HG03442 (cell line): Measurements from ENCODE around the gene SH3PXD2A.
A peak's percentile ranks its signal among the peaks of the same experiment; 100 is the strongest.

Experiments used
- ATAC-seq: cut with Tn5 transposase; IDR thresholded peaks from one replicate; pipeline ENCODE4 v1.9.1; 2021; ENCODE audit warnings: mild to moderate bottlenecking, moderate library complexity; ENCODE audit not compliant: unreplicated experiment

SH3PXD2A gene

GRCh38 chr10:103794996-103795395, 60.4 kb downstream of the SH3PXD2A start:
- no peak for ATAC-seq

DNA sequence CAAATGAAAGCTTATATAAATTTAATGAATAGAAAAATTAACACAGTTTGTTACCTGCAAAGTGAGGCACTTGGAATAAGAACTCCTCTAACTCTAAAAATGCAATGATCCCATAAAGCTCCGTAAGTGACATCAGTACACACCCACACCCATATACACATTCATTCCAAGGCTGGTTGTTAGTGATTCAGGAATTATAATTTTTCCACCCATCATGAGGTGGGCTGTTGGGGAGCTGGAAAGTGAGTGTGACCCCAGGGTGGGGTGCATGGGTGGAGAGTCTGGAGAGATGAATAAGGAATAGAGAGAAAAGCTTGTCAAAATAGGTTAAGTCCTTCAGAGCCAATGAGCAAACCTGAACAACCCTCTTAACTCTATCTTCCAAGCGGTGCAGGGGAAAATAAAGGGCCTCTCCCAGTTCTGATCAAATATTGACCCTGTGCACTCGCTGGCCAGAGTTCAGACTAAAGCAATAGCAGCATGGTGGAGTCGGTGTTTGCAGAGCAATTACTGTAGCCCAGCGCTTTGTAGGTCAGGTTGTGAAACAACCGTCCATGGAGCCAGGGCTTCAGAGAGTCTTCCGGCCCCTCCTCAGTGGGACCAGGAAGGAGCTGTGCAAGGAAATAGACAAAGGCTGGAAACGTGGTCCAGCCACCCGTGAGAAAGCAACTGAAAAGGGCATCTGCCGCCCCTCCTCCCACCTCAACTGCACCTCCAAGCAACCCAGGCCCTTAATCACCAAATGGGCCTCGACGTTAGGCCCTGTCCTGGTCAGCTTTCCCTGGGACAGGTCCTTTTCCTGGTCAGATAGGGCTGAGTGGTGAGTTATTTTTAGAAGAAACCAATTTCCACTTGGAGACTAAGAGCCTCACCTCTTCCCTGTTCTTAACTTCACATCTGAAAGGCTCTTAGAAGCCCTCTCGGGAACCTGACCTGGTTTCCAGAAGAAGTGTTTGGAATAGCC, 61.2 kb downstream of the SH3PXD2A start:
- no peak for ATAC-seq

- ATAC-seq = no peak
Measured at GRCh38 chr10:103793429-103793828, 61.9 kb downstream of the SH3PXD2A start.

- ATAC-seq = no peak
Measured at GRCh38 chr10:103792547-103792946, 62.8 kb downstream of the SH3PXD2A start.

DNA sequence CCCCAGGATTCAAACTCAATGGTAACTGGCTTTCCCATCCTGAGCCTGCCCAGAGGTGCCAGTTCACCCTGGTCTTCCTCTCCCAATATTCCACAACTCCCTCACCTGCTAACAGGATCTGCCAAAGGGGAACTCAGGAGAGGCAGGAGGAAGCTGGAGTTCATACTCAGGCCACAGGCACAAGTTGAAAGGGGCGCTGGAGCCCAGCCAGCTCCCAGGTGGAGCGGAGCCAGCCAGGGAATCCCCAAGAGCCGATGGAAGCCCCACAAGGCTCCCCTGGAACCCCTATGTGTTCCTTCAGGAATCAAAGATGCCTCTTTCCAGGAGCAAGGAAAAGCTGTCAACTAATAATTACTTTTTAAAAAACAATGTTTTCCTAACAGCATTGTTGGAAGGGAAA, 63.5 kb downstream of the SH3PXD2A start:
- ATAC-seq = no peak

DNA sequence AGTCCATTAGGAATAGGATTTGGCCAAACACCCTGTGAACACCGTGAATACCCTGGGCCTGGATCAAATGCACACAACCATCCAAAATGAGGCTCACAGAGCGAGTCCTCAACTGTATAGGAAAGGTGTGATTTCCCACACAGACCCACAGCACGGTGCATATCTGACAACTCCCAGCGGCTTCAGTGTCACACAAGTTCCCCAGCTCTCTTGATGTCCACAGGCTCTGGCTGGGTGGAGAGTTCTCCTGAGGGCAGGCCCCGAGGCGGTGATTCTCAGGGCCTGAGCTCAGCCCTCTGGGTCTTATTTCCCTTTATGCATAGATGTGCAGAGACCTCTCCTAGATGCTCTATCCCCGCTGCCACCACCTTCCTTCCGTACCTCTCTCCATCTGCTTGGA, 64.1 kb downstream of the SH3PXD2A start:
- no peak for ATAC-seq

GRCh38 chr10:103790580-103790979, 64.8 kb downstream of the SH3PXD2A start:
- ATAC-seq = no peak

DNA sequence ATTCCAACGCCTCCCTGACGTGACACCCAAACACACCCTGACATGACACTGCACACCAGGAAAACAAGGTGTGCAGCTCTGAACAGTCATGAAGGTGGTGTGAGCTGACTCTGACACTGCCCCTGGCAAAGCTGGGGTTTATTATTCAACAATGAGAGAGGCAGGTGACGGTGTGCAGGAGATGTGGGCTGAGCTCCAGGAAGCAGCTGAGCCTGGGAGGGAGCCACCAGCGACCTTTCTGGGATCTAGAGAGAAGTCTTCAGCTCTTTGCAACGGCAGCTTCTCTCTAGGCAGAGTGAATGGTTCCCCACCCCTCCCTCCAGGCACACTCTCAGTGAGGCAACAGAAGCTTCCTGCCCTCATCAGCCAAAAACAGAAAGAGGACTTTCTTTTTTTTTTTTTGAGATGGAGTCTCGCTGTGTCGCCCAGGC, 65.6 kb downstream of the SH3PXD2A start:
- ATAC-seq = no peak

GRCh38 chr10:103789161-103789560, 66.2 kb downstream of the SH3PXD2A start:
- no peak for ATAC-seq

DNA sequence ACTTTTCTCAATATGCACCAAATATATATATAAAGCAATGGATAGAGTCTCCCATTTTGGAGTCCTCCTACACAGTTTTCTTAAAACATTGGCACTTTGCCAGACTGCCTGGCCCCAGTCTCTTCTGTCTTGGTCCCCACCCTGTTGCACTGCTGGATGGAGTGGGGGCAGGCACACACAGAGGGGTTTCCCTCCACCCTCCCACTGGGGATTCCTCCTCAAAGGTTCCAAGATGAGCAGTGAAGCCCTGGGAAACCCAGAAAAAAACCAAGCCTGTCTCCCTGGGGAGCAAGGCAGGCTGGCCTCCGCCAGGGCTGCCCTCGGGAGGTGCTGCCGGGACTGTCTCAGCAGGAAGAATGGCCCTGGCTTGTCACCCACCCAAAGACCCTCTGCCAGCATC, 68.0 kb downstream of the SH3PXD2A start:
- ATAC-seq = no peak

DNA sequence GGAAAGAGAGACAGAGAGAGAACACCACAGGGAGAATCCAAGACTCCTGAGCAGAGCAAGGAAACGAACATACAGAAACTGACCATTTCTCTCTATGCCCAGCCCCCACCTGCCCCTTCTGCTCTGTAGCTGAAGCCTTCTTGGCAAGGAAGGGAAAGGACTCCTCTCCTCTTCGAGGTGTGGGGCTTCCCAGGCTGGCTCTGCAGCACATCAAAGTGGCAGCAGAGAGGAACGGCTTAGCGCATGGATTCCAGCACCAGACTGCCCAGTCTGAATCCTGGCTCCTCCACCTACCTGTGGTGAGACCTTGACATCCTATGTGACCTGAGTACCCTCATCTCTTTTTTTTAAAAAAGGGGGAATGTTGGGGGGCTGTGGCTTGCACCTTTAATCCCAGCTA, 69.4 kb downstream of the SH3PXD2A start:
- no peak for ATAC-seq

DNA sequence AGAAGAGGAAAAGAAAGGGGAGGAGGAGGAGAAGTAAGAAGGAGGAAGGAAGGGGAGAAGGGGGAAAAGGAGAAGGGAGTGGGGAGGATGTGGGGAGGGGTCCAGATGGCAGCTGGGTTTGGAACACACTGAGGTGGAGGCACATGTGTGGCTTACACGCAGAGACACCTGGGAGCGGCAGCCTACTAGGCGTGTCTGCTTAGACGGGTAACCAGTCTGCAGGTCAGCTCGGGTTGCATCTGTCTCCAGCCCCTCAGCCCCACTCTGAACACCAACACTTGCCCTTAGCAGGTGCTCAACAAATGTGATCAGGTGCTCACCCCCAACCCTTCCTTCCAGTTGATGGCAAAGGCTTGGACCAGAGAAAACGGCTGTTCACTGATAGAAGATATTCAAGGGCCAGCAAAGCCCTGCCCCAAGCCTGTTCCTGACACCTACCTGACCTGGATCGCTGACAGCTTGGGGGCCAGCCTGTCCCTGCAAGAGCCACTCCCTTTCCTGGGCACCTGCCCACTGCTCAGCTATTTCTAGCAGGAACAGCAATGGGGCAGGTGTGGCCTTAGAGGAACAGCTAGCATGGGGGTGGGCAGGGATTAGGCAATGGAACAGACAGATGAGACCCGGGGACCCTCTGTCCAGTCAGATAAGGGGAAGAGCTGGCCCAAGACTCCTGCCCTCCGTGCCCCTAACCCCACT, 70.5 kb downstream of the SH3PXD2A start:
- ATAC-seq = no peak

DNA sequence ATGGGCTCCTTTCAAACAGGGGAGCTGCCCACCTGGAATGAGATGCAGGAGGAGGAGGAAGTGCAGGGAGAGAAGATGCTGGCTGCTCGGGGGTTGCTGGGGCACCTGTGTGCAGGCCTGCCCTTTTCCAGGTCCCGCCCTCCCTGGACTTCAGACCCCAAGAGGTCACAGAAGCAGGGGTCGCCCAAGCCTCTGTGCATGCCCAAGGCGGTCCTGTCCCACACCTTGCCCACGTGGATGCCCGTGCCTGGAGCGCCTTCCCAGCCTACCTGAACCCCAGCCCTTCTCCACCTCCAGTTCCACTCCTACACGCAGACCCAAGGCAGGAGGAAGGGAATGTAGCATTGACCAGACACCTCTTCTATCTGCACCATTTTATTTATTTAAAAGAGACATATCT, 71.3 kb downstream of the SH3PXD2A start:
- ATAC-seq = no peak

DNA sequence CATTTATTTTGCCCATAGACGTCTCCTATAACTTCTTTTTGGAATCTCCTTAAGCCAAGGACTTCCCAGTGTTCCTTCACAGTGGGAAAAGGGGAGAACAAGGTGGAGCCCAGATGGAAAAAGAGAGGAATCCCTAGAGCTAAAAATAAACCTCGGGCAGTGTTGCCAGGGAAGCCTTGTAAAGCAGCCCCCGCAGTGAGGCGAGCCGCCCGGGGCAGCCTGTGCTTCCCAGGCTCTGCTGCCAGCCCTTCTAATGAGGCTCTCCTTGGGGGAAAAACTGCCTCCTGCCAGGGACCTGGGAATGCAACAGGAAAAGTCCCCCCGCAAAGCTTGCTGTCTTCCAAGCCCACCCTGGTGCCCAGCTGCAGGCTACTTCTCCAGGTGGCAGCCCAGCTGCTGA, 71.7 kb downstream of the SH3PXD2A start:
- no peak for ATAC-seq

DNA sequence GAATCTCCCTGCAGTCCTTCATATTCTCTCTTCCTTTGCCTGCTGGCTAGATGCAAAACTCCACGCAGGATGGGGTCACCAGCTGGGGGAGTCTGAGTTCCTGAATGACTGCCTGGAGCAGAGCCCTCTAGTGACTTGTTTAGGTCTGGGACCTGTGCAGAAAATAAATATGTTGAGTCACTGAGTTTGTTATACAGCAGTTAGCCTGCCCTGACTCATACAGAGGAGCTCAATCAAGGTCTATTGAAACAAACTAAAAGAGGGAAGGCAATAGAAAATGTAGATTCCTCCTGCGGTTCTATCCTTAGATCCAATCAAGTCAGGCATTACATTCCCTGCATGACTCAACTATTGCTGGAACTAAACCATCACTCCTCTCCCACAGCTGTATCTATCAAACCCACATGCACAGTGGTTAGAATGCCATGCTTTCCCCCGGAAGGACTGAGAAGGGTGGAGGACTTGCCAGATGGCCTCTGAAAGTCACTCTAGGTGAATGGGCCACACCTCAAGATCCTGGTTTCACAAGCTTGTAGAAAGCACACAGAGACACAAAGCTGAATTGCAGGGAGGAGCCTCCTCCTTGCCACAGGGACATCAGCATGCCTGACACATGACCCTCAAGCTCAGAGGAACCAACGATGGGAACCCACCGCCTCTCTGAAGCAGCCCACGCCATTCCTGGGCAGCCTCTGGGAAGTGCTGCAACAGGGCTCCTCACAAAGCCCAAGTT, 73.9 kb downstream of the SH3PXD2A start:
- ATAC-seq = no peak

DNA sequence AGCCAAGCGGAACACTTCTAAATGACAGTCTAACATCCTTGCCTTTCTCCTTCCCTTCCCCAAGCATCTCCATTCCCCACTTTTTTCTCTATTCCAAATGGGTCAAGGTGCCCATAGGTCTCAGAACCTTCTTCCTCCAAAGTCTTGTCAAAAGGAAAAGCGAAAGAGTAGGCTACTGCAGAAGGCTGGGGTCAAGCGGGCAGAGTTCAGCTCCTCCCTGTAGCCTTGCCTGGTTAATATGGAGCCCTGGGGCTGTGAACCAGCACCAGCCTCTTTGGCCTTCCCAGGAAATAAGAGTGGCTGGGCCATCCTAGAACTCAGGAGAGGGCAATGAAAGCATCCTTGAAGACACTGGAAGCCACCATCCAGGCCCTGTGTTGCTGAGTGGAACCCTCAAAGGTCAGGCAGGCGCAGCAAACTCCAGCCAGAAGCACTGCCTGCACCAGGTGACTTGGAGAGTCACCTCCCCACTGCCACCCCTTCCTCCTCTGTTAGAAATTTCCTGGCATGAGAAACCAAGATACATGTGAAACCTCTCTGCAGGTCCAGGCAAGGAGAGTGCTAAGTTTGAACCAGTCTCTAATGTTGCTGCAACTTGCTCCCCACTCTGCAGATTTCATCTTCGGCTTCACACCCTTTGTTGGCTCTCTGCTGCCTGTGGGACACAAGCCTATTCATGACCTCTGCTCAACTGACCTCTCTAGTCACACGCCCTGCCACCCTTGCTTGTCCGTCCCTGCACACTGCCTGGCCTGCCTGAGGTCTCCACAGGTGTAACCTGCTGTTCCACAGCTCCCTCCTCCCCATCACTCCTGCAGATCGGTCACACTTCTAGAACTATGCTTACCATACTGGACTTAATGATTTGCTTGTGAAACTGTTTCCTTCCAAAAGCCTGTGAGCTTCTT, 74.9 kb downstream of the SH3PXD2A start:
- ATAC-seq = no peak

DNA sequence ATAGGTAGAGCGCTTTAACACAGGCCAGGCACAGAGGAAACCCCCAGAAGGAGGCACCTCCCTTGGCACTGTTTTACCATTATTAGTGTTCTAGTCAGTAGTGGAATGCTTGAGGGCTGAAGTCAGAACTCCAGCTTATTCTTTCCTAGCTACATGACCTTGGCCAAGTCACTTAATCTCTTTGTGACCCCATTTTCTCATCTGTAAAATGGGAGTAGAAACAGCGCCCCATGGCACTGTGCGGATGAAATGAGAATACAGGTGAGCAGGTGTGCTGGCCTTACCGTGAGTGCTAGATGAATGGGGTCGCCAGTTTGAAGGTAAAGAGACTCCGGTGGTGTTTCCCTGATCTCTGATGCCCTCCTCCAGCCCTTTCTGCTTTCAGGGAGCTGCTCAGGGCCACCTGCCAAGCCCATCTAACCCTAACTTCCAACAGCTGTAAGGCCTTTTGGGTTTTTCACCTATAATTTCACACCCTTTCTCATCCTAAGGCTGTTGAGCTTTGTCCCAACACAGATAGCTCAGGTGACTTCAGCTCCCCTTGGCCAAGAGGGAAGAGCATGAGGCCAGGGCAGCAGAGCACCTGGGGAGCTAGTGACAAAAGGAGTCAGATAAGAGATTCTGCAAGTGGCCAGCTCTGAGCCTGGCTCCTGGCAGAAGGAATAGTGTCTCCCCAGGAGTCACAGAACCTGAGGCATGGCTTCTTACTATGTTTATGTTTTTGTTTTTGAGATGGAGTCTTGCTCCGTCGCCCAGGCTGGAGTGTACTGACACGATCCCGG, 76.8 kb downstream of the SH3PXD2A start:
- no peak for ATAC-seq

- peak; percentile 48 for ATAC-seq
Measured at GRCh38 chr10:103776878-103777591, 78.3 kb downstream of the SH3PXD2A start.

DNA sequence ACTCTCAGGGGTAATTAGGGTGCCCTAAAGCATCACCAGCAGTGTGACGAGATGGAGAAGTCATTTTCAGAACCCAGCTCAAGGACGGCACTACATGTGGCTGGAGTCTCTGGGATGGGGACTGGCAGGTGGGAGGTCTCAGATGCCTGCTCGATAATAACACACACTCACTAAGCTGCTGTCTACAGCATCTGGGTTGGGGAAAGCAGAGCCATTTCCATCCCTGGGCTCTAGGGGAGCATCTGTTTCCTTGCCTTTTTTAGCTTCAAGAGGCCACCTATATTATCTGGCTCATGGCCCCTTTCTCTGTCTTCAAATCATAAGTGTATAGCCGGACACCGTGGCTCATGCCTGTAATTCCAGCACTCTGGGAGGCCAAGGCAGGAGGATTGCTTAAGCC, 79.6 kb downstream of the SH3PXD2A start:
- no peak for ATAC-seq
